PFSK-1 (cell line): ENCODE data around the gene SLC39A5.

Experiments used
- FOXP2 ChIP-seq: optimal IDR thresholded peaks from 2 replicates; pipeline ENCODE3; 2011; ENCODE audit warnings: borderline replicate concordance, control low read depth, inconsistent platforms; ENCODE audit not compliant: insufficient read depth; ENCODE audit errors: extremely low read length, extremely low read depth
- POLR2AphosphoS5 ChIP-seq: IDR thresholded peaks from 2 replicates; pipeline ENCODE4 v1.6.1; 2012; ENCODE audit warnings: low read depth, mild to moderate bottlenecking, control low read depth, low read length, moderate library complexity
- SIN3A ChIP-seq: IDR thresholded peaks from 2 replicates; pipeline ENCODE4 v1.6.1; 2012; ENCODE audit warnings: mild to moderate bottlenecking, low read length, moderate library complexity, borderline replicate concordance; ENCODE audit not compliant: insufficient read depth
- TAF1 ChIP-seq: IDR thresholded peaks from 2 replicates; pipeline ENCODE4 v1.6.1; 2012; ENCODE audit warnings: low read length, control low read depth, borderline replicate concordance; ENCODE audit not compliant: insufficient read depth
- TF ChIP-seq, protein P1 (sequence below), 2 experiments: IDR thresholded peaks; 2 replicates each; pipeline versions ENCODE4 v1.6.1 to v1.8.0; 2011 to 2012; ENCODE audit warnings: low read depth in 2 of 2, low read length in 2 of 2, control low read depth in 1 of 2, inconsistent platforms in 1 of 2, mild to moderate bottlenecking in 1 of 2, moderate library complexity in 1 of 2; ENCODE audit not compliant: insufficient read depth in 1 of 2

The SLC39A5 gene

DNA sequence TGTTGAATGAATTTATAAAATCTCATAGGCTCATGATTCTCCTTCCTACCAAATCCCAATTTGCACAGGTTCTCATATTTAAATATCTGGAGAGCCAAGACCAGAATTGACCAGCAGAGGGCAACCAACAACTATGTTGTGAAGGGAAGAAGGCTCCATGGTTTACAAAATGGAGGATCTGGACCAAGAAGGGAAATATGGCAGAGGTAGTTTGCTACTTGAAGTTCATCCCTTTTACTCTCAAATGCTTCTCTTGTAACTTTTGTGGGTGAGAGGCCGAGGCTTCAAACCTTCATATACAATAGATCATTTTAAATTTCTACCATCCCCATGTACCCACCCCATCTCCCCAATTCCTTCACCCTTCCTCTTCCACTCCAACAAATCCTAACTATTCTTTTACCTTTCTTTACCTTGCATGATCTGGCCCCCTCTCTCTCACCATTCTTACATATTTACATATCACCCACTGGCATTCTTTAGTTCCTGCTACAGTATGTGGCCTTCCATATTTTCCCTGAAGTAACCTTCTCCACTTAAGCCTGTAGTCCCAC, 36.7 kb upstream of the SLC39A5 start:
- TF ChIP-seq TAF1 (no peak), SIN3A (no peak), FOXP2 (no peak), POLR2AphosphoS5 (no peak)

DNA sequence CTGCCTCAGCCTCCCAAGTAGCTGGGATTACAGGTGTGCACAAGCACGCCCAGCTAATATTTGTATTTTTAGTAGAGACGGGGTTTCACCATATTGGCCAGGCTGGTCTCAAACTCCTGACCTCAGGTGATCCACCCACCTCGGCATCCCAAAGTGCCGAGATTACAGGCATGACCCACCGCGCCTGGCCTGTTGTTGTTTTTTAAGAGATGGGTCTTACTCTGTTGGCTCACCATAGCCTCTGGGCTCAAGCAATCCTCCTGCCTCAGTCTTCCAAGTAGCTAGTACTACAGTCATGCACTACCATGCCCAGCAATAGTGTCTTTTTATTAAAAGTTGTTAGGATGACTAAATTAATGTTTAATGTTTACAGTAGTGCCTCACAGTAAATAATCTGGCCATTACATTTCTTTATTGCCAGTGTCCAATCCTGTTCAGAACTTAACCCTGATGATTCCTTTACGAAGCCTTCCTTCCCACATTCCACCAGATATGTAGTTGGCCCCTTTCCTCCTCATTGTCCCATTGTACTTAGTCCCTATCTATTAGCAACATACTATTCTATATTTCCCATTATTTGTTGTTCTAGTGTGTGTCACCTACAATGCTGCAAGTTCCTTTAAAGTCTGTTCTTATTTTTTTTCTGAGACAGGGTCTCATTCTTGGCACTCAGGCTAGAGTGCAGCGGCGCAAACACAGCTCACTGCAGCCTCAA, 31.8 kb upstream of the SLC39A5 start:
- no peak for TF ChIP-seq TAF1
- no peak for TF ChIP-seq POLR2AphosphoS5
- no peak for TF ChIP-seq SIN3A
- no peak for TF ChIP-seq FOXP2
- TF ChIP-seq, protein P1, sequence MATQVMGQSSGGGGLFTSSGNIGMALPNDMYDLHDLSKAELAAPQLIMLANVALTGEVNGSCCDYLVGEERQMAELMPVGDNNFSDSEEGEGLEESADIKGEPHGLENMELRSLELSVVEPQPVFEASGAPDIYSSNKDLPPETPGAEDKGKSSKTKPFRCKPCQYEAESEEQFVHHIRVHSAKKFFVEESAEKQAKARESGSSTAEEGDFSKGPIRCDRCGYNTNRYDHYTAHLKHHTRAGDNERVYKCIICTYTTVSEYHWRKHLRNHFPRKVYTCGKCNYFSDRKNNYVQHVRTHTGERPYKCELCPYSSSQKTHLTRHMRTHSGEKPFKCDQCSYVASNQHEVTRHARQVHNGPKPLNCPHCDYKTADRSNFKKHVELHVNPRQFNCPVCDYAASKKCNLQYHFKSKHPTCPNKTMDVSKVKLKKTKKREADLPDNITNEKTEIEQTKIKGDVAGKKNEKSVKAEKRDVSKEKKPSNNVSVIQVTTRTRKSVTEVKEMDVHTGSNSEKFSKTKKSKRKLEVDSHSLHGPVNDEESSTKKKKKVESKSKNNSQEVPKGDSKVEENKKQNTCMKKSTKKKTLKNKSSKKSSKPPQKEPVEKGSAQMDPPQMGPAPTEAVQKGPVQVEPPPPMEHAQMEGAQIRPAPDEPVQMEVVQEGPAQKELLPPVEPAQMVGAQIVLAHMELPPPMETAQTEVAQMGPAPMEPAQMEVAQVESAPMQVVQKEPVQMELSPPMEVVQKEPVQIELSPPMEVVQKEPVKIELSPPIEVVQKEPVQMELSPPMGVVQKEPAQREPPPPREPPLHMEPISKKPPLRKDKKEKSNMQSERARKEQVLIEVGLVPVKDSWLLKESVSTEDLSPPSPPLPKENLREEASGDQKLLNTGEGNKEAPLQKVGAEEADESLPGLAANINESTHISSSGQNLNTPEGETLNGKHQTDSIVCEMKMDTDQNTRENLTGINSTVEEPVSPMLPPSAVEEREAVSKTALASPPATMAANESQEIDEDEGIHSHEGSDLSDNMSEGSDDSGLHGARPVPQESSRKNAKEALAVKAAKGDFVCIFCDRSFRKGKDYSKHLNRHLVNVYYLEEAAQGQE (IDR thresholded peaks at IDR 0.05; ENCODE audit: insufficient read depth in 1 of 2, low read depth in 2 of 2, low read length in 2 of 2) = no peak

DNA sequence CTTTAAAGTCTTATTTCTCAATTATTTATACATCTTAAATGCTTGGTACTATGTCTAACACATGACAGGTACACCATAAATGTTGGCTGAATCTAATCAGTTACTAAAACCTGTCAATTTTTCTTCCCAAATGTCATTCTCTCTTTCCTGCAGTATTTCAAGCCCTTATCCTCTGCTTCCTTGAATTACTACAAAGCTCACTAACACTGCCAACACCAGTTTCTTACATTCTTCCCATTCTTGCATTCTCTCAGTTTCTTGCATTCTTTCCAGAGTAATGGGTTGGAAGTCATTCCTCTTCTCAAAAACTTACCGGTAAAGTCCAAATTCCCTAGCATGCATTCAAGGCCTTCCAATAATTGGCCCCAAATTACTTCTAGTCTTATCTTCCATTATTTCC, 31.0 kb upstream of the SLC39A5 start:
- no peak for TF ChIP-seq TAF1
- TF ChIP-seq, protein P1 (IDR thresholded peaks at IDR 0.05; ENCODE audit: insufficient read depth in 1 of 2, low read depth in 2 of 2, low read length in 2 of 2) = no peak
- no peak for TF ChIP-seq POLR2AphosphoS5
- TF ChIP-seq FOXP2 = no peak
- TF ChIP-seq SIN3A = no peak

DNA sequence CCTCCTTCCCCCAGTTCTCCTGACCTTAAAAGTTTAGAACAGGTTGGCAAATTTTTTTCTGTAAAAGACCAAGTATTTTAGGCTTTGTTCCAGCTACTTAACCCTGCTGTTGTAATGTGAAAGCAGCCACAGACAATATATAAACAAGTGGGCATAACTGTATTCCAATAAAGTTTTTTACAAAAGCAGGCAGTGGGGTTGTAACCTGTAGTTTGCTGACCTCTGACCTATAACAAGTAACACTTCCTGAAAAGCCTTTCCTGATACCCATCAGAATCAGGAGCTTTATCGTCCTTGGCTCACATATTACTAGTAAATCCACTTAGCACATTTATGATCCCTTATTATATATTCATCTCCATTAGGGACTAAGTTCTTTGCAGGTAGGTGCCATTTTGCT, 27.5 kb upstream of the SLC39A5 start:
- TF ChIP-seq, protein P1 (IDR thresholded peaks at IDR 0.05; ENCODE audit: insufficient read depth in 1 of 2, low read depth in 2 of 2, low read length in 2 of 2) = no peak
- TF ChIP-seq FOXP2 (no peak), POLR2AphosphoS5 (no peak), TAF1 (no peak), SIN3A (no peak)

DNA sequence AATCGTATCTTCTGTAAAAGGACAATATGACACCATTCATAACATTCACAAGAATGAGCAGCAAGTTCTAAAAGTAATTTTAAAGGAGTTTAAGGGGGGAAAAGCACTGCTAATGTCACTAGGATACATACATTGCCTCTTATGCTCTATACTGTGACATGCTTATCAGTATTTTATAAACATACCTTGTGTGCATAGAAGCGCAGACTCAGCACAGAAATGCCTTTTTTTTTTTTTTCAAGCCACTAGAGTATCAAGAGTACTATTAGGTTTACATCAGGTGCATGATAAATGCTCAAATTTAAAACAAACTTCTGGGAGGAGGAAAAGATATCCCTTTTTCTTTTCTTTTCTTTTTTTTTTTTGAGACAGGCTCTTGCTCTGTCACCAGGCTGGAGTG, 27.0 kb upstream of the SLC39A5 start:
- TF ChIP-seq SIN3A (no peak), FOXP2 (no peak), POLR2AphosphoS5 (no peak), TAF1 (no peak)
- TF ChIP-seq, protein P1 (IDR thresholded peaks at IDR 0.05; ENCODE audit: insufficient read depth in 1 of 2, low read depth in 2 of 2, low read length in 2 of 2) = no peak
